Tibial nerve (tissue), 4 donors: ENCODE measurements around the gene CRIP2. TPM values are rescaled to one million over a fixed set of nuclear protein-coding genes. Genes with fewer than 3 reads are reported as not detected.

ENCODE experiments used
- DNase-seq, 2 donors: peaks; one replicate each; pipeline ENCODE4 v3.0.0-alpha.2; 2019; ENCODE audit warnings: low spot score in 2 of 2
- H3K27ac ChIP-seq, 4 donors: fragments of 200-600 bp; sonication (generic) in 3 of 4; one replicate each; pipeline ENCODE4 v1.5.1; 2017 to 2019; ENCODE audit warnings: mild to moderate bottlenecking in 1 of 4
- H3K27me3 ChIP-seq, 2 donors: fragments of 200-600 bp; sonication (generic) in 1 of 2; one replicate each; pipeline versions ENCODE4 v1.5.1 to v1.6.0; 2017 to 2019
- H3K36me3 ChIP-seq, 3 donors: fragments of 200-600 bp; sonication (generic); one replicate each; pipeline ENCODE4 v1.5.1; 2018 to 2019
- H3K4me1 ChIP-seq, 4 donors: fragments of 200-600 bp; sonication (generic) in 3 of 4; one replicate each; pipeline ENCODE4 v1.5.1; 2017 to 2019
- H3K4me3 ChIP-seq, 4 donors: fragments of 200-600 bp; sonication (generic) in 3 of 4; one replicate each; pipeline ENCODE4 v1.5.1; 2017 to 2019; ENCODE audit warnings: mild to moderate bottlenecking in 1 of 4, moderate library complexity in 1 of 4
- H3K9me3 ChIP-seq, 4 donors: fragments of 200-600 bp; sonication (generic) in 3 of 4; one replicate each; pipeline ENCODE4 v1.5.1; 2017 to 2019
- EP300 ChIP-seq, 2 donors: sonication (generic); formaldehyde crosslinking; IDR thresholded peaks; one replicate each; pipeline ENCODE4 v1.6.1; 2017; ENCODE audit warnings: antibody characterized with exemption in 2 of 2, mild to moderate bottlenecking in 1 of 2
- POLR2A ChIP-seq, 2 donors: fragments of 450-650 bp; IDR thresholded peaks; one replicate each; pipeline ENCODE4 v1.6.1; 2017; ENCODE audit warnings: antibody characterized with exemption in 2 of 2, mild to moderate bottlenecking in 2 of 2, moderate library complexity in 2 of 2
- WGBS, 2 donors: methylation state at CpG; one replicate each; pipeline ENCODE4 v1.1.5; 2018; 5-methylcytosine and 5-hydroxymethylcytosine counted together
- total RNA-seq, 4 donors: library from RNA; depleted of rRNA; stranded (reverse); fragments of >200 nt; gene quantifications; one replicate each; pipeline ENCODE4 v1.1.0, GENCODE V29; 2016
- TF ChIP-seq, protein P1 (sequence below), 5 experiments: fragments of 200-600 bp in 3 of 5; fragments of 450-650 bp in 2 of 5; sonication (generic) in 3 of 5; IDR thresholded peaks; one replicate each; pipeline ENCODE4 v1.5.1; 2016 to 2019; ENCODE audit warnings: antibody characterized with exemption in 5 of 5, mild to moderate bottlenecking in 3 of 5, moderate library complexity in 2 of 5

The CRIP2 gene
- total RNA-seq, 4 donors from 2014 or later, result 161 to 268 (median 208) TPM

- Histone ChIP-seq H3K36me3 (peaks cover 0 to 33% (median 0%) of the 10 kb centered on the region in 3 donors), H3K27me3 (peaks cover 0 to 9% of the 10 kb centered on the region in 2 donors), H3K27ac (peak overlapping the region in 3 of 4 donors; percentile 24 to 88 (median 80)), H3K9me3 (no peaks in the 10 kb centered on the region), H3K4me1 (peaks cover 0 to 31% (median 25%) of the 10 kb centered on the region in 4 donors), H3K4me3 (peak overlapping the region; percentile 47 to 77 (median 55))
- TF ChIP-seq POLR2A (IDR thresholded peaks at IDR 0.05) (no peak), EP300 (IDR thresholded peaks at IDR 0.05) (no peak)
- TF ChIP-seq, protein P1, sequence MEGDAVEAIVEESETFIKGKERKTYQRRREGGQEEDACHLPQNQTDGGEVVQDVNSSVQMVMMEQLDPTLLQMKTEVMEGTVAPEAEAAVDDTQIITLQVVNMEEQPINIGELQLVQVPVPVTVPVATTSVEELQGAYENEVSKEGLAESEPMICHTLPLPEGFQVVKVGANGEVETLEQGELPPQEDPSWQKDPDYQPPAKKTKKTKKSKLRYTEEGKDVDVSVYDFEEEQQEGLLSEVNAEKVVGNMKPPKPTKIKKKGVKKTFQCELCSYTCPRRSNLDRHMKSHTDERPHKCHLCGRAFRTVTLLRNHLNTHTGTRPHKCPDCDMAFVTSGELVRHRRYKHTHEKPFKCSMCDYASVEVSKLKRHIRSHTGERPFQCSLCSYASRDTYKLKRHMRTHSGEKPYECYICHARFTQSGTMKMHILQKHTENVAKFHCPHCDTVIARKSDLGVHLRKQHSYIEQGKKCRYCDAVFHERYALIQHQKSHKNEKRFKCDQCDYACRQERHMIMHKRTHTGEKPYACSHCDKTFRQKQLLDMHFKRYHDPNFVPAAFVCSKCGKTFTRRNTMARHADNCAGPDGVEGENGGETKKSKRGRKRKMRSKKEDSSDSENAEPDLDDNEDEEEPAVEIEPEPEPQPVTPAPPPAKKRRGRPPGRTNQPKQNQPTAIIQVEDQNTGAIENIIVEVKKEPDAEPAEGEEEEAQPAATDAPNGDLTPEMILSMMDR (IDR thresholded peaks at IDR 0.05), result no peak
- DNase-seq, result no peak
- WGBS, 2 donors, result 12% methylated on average over 16 to 22 of the region's 23 CpGs
These were observed 52.8 kb downstream of the CRIP2 start for GRCh38 chr14:105527381-105527825.

DNA sequence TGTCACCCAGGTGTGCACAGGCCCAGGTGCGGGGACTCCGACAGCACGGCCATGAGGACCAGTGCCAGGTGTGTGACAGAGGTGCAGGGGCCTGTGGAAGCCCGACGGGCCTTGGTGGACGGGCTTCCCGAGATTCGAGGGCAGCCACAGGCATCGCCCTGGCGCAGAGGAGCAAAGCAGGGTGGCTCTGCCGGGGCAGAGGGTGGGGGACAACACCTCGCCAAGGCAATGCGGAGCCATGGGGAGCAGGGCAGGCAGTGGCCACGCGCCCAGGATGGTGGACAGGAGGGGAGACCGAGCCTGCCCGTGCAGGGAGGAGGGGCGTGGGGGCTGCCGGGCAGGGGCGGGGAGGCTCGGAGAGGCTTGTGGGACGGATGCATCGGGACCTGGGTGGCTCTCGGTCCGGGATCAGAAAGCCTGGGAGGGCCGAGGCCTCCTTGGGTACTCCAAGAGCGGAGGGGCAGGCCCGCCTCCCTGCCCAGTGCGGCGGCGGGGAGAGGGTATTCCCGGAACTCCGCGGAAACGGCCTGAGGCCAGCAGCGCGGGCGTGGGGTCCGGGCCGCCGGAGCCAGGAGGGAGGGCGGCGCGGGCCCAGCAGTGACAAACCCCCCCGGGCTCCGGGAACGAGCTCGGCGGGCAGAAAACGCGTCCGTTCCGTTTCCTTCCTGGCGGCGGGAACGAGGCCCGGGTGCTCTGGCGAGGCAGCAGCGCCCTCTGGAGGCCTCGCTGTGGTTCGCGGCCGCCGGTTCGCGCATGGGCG is 53.4 kb downstream of the CRIP2 start:
- peaks cover 0 to 9% of the 10 kb centered on the region in 2 donors for H3K27me3 ChIP-seq
- TF ChIP-seq EP300 (IDR thresholded peaks at IDR 0.05) (peak in 1 of 2 donors; percentile 59), POLR2A (IDR thresholded peaks at IDR 0.05) (no peak)
- TF ChIP-seq, protein P1 (IDR thresholded peaks at IDR 0.05), result peak; percentile 90 to 96 (median 95)
- WGBS, 2 donors, result 3 to 7% methylated on average over 34 to 37 of the region's 67 CpGs
- H3K36me3 ChIP-seq, result peaks cover 0 to 33% (median 0%) of the 10 kb centered on the region in 3 donors
- peak overlapping the region; percentile 6 to 88 (median 74) for H3K27ac ChIP-seq
- peak; percentile 59 to 67 for DNase-seq
- H3K9me3 ChIP-seq, result no peaks in the 10 kb centered on the region
- H3K4me1 ChIP-seq, result peaks cover 0 to 31% (median 25%) of the 10 kb centered on the region in 4 donors
- peak overlapping the region; percentile 47 to 77 (median 55) for H3K4me3 ChIP-seq

- H3K27ac ChIP-seq, result peak overlapping the region in 2 of 4 donors; percentile 80 to 88
- H3K27me3 ChIP-seq, result peaks cover 0 to 9% of the 10 kb centered on the region in 2 donors
- H3K4me1 ChIP-seq, result peaks cover 0 to 31% (median 25%) of the 10 kb centered on the region in 4 donors
- H3K36me3 ChIP-seq, result peaks cover 0 to 33% (median 0%) of the 10 kb centered on the region in 3 donors
- DNase-seq, result no peak
- H3K9me3 ChIP-seq, result no peaks in the 10 kb centered on the region
- TF ChIP-seq POLR2A (IDR thresholded peaks at IDR 0.05), result no peak
- TF ChIP-seq EP300 (IDR thresholded peaks at IDR 0.05), result no peak
- TF ChIP-seq, protein P1 (IDR thresholded peaks at IDR 0.05), result no peak
- 25 to 26% methylated on average over 46 to 78 of the region's 89 CpGs for WGBS, 2 donors
- H3K4me3 ChIP-seq, result peak overlapping the region; percentile 47 to 77 (median 55)
These were observed 54.1 kb downstream of the CRIP2 start for GRCh38 chr14:105528586-105529318.

DNA sequence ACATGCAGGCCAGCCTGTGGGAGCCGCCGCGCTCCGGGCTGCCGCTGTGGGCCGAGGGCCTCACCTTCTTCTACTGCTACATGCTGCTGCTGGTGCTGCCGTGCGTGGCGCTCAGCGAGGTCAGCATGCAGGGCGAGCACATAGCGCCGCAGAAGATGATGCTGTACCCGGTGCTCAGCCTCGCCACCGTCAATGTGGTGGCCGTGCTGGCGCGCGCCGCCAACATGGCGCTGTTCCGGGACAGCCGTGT is 54.6 kb downstream of the CRIP2 start:
- peaks cover 0 to 9% of the 10 kb centered on the region in 2 donors for H3K27me3 ChIP-seq
- TF ChIP-seq, protein P1 (IDR thresholded peaks at IDR 0.05), result no peak
- TF ChIP-seq EP300 (IDR thresholded peaks at IDR 0.05) (no peak), POLR2A (IDR thresholded peaks at IDR 0.05) (no peak)
- no peak for DNase-seq
- H3K36me3 ChIP-seq, result peaks cover 0 to 33% (median 0%) of the 10 kb centered on the region in 3 donors
- peak overlapping the region in 1 of 4 donors; percentile 59 for H3K4me3 ChIP-seq
- H3K27ac ChIP-seq, result no peak overlapping the region
- H3K9me3 ChIP-seq, result no peaks in the 10 kb centered on the region
- peaks cover 0 to 31% (median 25%) of the 10 kb centered on the region in 4 donors for H3K4me1 ChIP-seq
- WGBS, 2 donors, result 76% methylated on average over 11 of the region's 24 CpGs; no CpG with 5 or more reads in 1 of the 2 donors

Other genes starting within 250 kb of the CRIP2 start
- gene BTBD6, start 226.3 kb upstream of the CRIP2 start, total RNA-seq, result 10 to 100 TPM; 53.7 to 61.2 (median 53.9) TPM
- gene BRF1, start 173.8 kb upstream of the CRIP2 start, total RNA-seq, result 100 to 1,000 TPM in 2 of 4 donors, 10 to 100 TPM in 2; 77.6 to 114 (median 99.5) TPM
- 100 to 1,000 TPM; 142 to 225 (median 183) TPM for gene PACS2, start 160.1 kb upstream of the CRIP2 start, total RNA-seq
- 1 to 10 TPM in 2 of 4 donors, under 1 TPM in 2; 0.84 to 1.3 (median 1.0) TPM for gene TEX22, start 76.3 kb upstream of the CRIP2 start, total RNA-seq
- gene MTA1, start 55.0 kb upstream of the CRIP2 start, total RNA-seq, result 100 to 1,000 TPM in 1 of 4 donors, 10 to 100 TPM in 3; 67.5 to 213 (median 95.3) TPM
- gene CRIP1, start 12.1 kb downstream of the CRIP2 start, total RNA-seq, result 10 to 100 TPM; 26.4 to 77.8 (median 33.5) TPM
- gene TEDC1, start 16.4 kb downstream of the CRIP2 start, total RNA-seq, result 10 to 100 TPM in 3 of 4 donors, 1 to 10 TPM in 1; 5.5 to 20.4 (median 14.2) TPM
- 10 to 100 TPM; 15.1 to 28.2 (median 20.1) TPM for gene TMEM121, start 51.8 kb downstream of the CRIP2 start, total RNA-seq